Endodermal cell (in vitro differentiated cells): Measurements from ENCODE around the gene FES. TPM values are rescaled to one million over a fixed set of nuclear protein-coding genes. Genes with fewer than 3 reads are reported as not detected.
A peak's percentile ranks its signal among the peaks of the same experiment; 100 is the strongest.

Experiments
- DNase-seq: peaks from one replicate; pipeline ENCODE4 v3.0.0-alpha.2; 2017
- H3K27ac ChIP-seq: 2 replicates; pipeline ENCODE4 v1.5.1; 2013; ENCODE audit warnings: mild to moderate bottlenecking, low read depth, low read length, moderate library complexity
- H3K27me3 ChIP-seq: 2 replicates; pipeline ENCODE4 v1.6.1; 2013; ENCODE audit warnings: mild to moderate bottlenecking, low read length, moderate library complexity; ENCODE audit not compliant: insufficient read depth, control insufficient read depth, poor library complexity, severe bottlenecking
- H3K36me3 ChIP-seq: 2 replicates; pipeline ENCODE4 v1.7.0; 2013; ENCODE audit warnings: mild to moderate bottlenecking, low read length, moderate library complexity; ENCODE audit not compliant: control insufficient read depth, insufficient read depth
- H3K4me1 ChIP-seq: one replicate; pipeline ENCODE4 v1.7.0; 2013; ENCODE audit warnings: low read length; ENCODE audit not compliant: control insufficient read depth, insufficient read depth
- H3K4me3 ChIP-seq: 2 replicates; pipeline ENCODE4 v1.5.1; 2013; ENCODE audit warnings: mild to moderate bottlenecking, low read length, moderate library complexity
- H3K9ac ChIP-seq: 2 replicates; pipeline ENCODE4 v1.6.1; 2013; ENCODE audit warnings: mild to moderate bottlenecking, low read length, moderate library complexity; ENCODE audit not compliant: poor library complexity, severe bottlenecking; ENCODE audit errors: extremely low read depth
- H3K9me3 ChIP-seq: 2 replicates; pipeline ENCODE4 v1.6.1; 2013; ENCODE audit warnings: mild to moderate bottlenecking, low read length, moderate library complexity; ENCODE audit not compliant: control insufficient read depth
- H3K27ac Mint-ChIP-seq: 2 replicates; pipeline ENCODE4 v1.8.0; 2020; ENCODE audit warnings: mixed read lengths
- H3K27me3 Mint-ChIP-seq: 2 replicates; pipeline ENCODE4 v1.8.0; 2021; ENCODE audit warnings: mild to moderate bottlenecking, mixed read lengths; ENCODE audit not compliant: insufficient read depth
- H3K36me3 Mint-ChIP-seq: 2 replicates; pipeline ENCODE4 v1.8.0; 2020; ENCODE audit warnings: low read depth, mixed read lengths
- H3K4me1 Mint-ChIP-seq: 2 replicates; pipeline ENCODE4 v1.8.0; 2020; ENCODE audit warnings: mixed read lengths
- H3K4me3 Mint-ChIP-seq: 2 replicates; pipeline ENCODE4 v1.8.0; 2020; ENCODE audit warnings: mild to moderate bottlenecking, moderate library complexity, mixed read lengths
- H3K9me3 Mint-ChIP-seq: 2 replicates; pipeline ENCODE4 v1.8.0; 2020; ENCODE audit warnings: mild to moderate bottlenecking, mixed read lengths
- CTCF ChIP-seq: fragments of 200-600 bp; sonication (generic); conservative IDR thresholded peaks from 2 replicates; pipeline ENCODE4 v1.5.0; 2021; ENCODE audit warnings: antibody characterized with exemption, mild to moderate bottlenecking
- WGBS, 2 experiments: methylation state at CpG; one replicate each; pipeline versions ENCODE4 v1.1.5 to v1.1.7; 2013; ENCODE audit warnings: missing lambda C conversion rate in 2 of 2, mixed read lengths in 1 of 2; ENCODE audit not compliant: insufficient coverage in 1 of 2, insufficient read length in 1 of 2; 5-methylcytosine and 5-hydroxymethylcytosine counted together
- total RNA-seq, 2 donors: library from RNA; stranded (reverse); fragmentation: NEBNext Ultra II Directional in 1 of 2; extraction: Animal tissue kit (Norgen Biotek cat#: 25700) in 1 of 2; gene quantifications; 2 replicates in 1 of 2; 3 replicates in 1 of 2; pipeline ENCODE4 v1.2.1, GENCODE V29; 2021

Gene FES
- total RNA-seq, 2 donors from 2014 or later: 25.9 to 29.9 TPM

GRCh38 chr15:90916461-90916860 is 32.2 kb downstream of the FES start:
- no peak overlapping the region for H3K4me3 ChIP-seq
- no peaks in the 10 kb centered on the region for H3K9me3 ChIP-seq
- H3K27ac Mint-ChIP-seq: no peak overlapping the region
- H3K4me1 Mint-ChIP-seq: no peaks in the 10 kb centered on the region
- no peak overlapping the region for H3K9ac ChIP-seq
- peaks cover 54% of the 10 kb centered on the region for H3K36me3 ChIP-seq
- no peak for DNase-seq
- 95 to 96% methylated on average over 10 to 11 of the region's 11 CpGs for WGBS, 2 experiments
- no peaks in the 10 kb centered on the region for H3K27me3 Mint-ChIP-seq
- H3K4me1 ChIP-seq: no peaks in the 10 kb centered on the region
- H3K36me3 Mint-ChIP-seq: peaks cover 45% of the 10 kb centered on the region
- no peak overlapping the region for H3K4me3 Mint-ChIP-seq
- H3K9me3 Mint-ChIP-seq: no peaks in the 10 kb centered on the region
- H3K27me3 ChIP-seq: no peaks in the 10 kb centered on the region
- no peak for TF ChIP-seq CTCF
- H3K27ac ChIP-seq: no peak overlapping the region

DNA sequence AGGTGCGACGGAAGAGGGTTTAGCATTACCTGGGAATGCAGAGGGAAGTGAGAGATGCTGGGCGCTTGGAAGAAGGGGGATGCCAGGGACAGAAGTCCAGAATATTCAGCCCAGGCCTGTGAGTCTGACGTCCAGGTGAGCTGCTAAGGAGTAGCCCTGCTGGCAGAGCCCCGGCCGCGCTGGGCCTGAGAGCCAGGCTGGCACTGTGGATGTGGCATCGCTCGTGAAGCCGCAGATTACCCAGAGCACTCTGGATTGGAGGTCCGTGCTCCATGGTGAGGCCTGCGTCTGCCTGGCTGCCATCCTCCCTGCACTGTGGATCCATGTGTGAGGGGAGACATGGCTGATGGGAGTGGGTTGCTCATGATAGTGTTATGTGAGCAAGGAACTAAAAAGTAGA is 33.3 kb downstream of the FES start:
- Mint-ChIP-seq H3K4me3 (no peak overlapping the region), H3K27me3 (no peaks in the 10 kb centered on the region), H3K4me1 (no peaks in the 10 kb centered on the region), H3K36me3 (peaks cover 46% of the 10 kb centered on the region), H3K27ac (peak overlapping the region; percentile 18), H3K9me3 (no peaks in the 10 kb centered on the region)
- no peaks in the 10 kb centered on the region for H3K9me3 ChIP-seq
- H3K4me1 ChIP-seq: no peaks in the 10 kb centered on the region
- H3K36me3 ChIP-seq: peaks cover 58% of the 10 kb centered on the region
- no peak for DNase-seq
- no peak for TF ChIP-seq CTCF
- no peak overlapping the region for H3K9ac ChIP-seq
- H3K4me3 ChIP-seq: no peak overlapping the region
- WGBS, 2 experiments: 93% methylated on average over 3 to 12 of the region's 12 CpGs
- H3K27me3 ChIP-seq: no peaks in the 10 kb centered on the region
- no peak overlapping the region for H3K27ac ChIP-seq

- no peak overlapping the region for H3K9ac ChIP-seq
- Mint-ChIP-seq H3K36me3 (peaks cover 42% of the 10 kb centered on the region), H3K27ac (no peak overlapping the region), H3K4me3 (no peak overlapping the region), H3K4me1 (peaks cover 3% of the 10 kb centered on the region), H3K9me3 (no peaks in the 10 kb centered on the region), H3K27me3 (no peaks in the 10 kb centered on the region)
- H3K36me3 ChIP-seq: peaks cover 54% of the 10 kb centered on the region
- H3K27me3 ChIP-seq: no peaks in the 10 kb centered on the region
- H3K4me3 ChIP-seq: no peak overlapping the region
- H3K27ac ChIP-seq: no peak overlapping the region
- 94 to 95% methylated on average over 21 to 23 of the region's 23 CpGs for WGBS, 2 experiments
- no peak for TF ChIP-seq CTCF
- no peaks in the 10 kb centered on the region for H3K4me1 ChIP-seq
- DNase-seq: no peak
- H3K9me3 ChIP-seq: no peaks in the 10 kb centered on the region
Measured at GRCh38 chr15:90918034-90918788, 33.9 kb downstream of the FES start.
